ENCODE results near the gene PARN. TPM values are rescaled to one million over a fixed set of nuclear protein-coding genes. Genes with fewer than 3 reads are reported as not detected.

PARN gene
- total and polyA plus RNA-seq, 9 of the 15 experiments (the other 6 are each of a cell fraction or from before 2014, with no cell fraction given) = 9.6 to 51.3 (median 40.4) TPM

DNA sequence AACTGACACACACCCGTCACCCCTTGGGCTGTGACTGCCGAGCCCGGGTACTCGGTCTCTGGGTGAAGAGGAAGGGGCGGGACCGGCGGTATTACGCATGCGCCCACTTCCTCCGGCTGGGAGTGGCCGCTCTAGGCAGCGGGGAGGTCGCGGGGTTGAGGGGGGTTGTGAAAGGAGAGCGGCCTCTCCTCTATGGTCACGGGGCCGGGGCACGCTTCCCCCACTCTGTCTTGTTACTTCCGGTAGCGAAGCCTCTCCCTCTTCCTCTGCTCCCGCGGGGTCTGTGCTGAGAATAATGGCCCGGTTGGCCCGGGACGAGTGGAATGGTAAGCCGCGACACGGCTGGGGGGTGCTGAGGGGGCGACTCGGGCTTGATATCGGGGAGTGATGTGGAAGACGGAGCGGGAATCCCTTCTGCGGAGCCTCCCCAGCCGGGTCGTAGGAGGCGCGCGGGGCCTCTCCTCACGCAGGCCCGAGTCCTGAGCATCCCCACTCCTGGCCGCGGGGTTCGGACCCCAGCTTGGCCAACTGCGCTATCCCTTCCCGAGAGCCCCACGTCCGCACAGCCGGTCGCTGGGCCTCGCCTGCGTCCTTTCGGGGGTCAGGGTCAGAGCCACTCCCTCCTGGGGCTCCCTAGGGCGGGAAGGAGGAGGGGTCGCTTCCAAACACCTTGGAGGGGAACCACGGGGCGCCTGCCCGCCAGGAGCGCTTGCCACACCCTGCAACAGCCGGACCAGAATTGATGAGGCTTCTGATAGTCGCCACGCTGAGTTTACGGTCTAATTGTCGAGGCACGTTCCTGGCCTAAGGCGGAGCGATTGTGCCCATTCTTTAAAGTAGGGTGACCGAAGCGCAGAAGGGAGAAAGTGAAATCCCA lies 2.9 kb upstream of the PARN start, which contains the start of gene BFAR:
Gene BFAR, plus strand, starts transcription at position 259 of the 877 bp plus-strand sequence. CDS start 11,396 bp downstream, outside the sequence.
- no peaks in the 10 kb centered on the region for H3K9me3 ChIP-seq (replicated peaks; ENCODE audit: control insufficient read depth, insufficient read depth, low read depth, low read length)
- WGBS (ENCODE audit: insufficient coverage, low coverage, missing lambda C conversion rate) = under 1% methylated on average over 41 of the region's 69 CpGs
- DNase-seq (ENCODE audit: extremely low read depth in 1 of 4, low spot score in 3 of 4) (peak; percentile 90 to 98 (median 93)), FAIRE-seq (peak; percentile 90), ATAC-seq (peak; percentile 84)
- H3K4me2 ChIP-seq (ENCODE audit: insufficient read depth, low read length) = peak within 1 kb of the TSS; percentile 88
- peak within 1 kb of the TSS; percentile 74 for H2AFZ ChIP-seq (ENCODE audit: low read depth, low read length)
- ChIA-PET CTCF (ENCODE audit: low intra/inter-chr PET ratio) (no interaction called here), POLR2A (interaction anchor here (0.8 to 1.3 kb wide), 7 partner anchors 9 to 355 kb away, joined by 3 to 7 read pairs (median 4); no protein-coding TSS in a partner anchor)
- H3K79me2 ChIP-seq (ENCODE audit: control insufficient read depth, insufficient read depth, low read length) = peaks cover 84% of the 10 kb centered on the region
- H3K4me3 ChIP-seq = peak within 1 kb of the TSS; percentile 87
- H3K27ac ChIP-seq (ENCODE audit: extremely low read depth, low read depth, low read length) = peak within 1 kb of the TSS; percentile 99
- H3K4me1 ChIP-seq (replicated peaks in 1 of 2; ENCODE audit: control insufficient read depth in 2 of 2, insufficient read depth in 2 of 2, low read length in 2 of 2) = peaks cover 26 to 32% of the 10 kb centered on the region in 2 experiments
- peaks cover 30% of the 10 kb centered on the region for H3K36me3 ChIP-seq (ENCODE audit: control insufficient read depth, insufficient read depth, low read length)
- H3K9me1 ChIP-seq (ENCODE audit: control insufficient read depth, insufficient read depth, low read length) = peaks cover 3% of the 10 kb centered on the region
- H3K27me3 ChIP-seq (ENCODE audit: control insufficient read depth in 2 of 2, insufficient read depth in 2 of 2, low read length in 2 of 2) = no peaks in the 10 kb centered on the region
- H3K9ac ChIP-seq (ENCODE audit: insufficient read depth in 1 of 2, low read depth in 2 of 2, low read length in 2 of 2) = peak within 1 kb of the TSS; percentile 93 to 95
- peaks cover 17% of the 10 kb centered on the region for H4K20me1 ChIP-seq (replicated peaks; ENCODE audit: control insufficient read depth, insufficient read depth, low read length)
- intact Hi-C loops (cut with micrococcal nuclease) (no loop called here), in situ Hi-C loops (cut with MboI) (loop anchor here (25.0 kb wide), 1 partner anchor 1879 kb away; no protein-coding TSS in a partner anchor)
- TSS peak; percentile 64 for BruUV-seq (replicated peaks)
- peak; percentile 84 to 88 for TF ChIP-seq NRF1 (conservative IDR thresholded peaks at IDR 0.05 in 1 of 2, IDR thresholded peaks at IDR 0.05 in 1 of 2)
- 0 out of 2 replicates have a peak, but pooled peaks have one; percentile 17 for TF ChIP-seq EGR1 (conservative IDR thresholded peaks at IDR 0.05)
- peak; percentile 78 for TF ChIP-seq ELF1 (tag; IDR thresholded peaks at IDR 0.05)
- TF ChIP-seq TRIM24 (IDR thresholded peaks at IDR 0.05) = peak in 1 of 2 experiments; percentile 39; a peak in 2 of 4 replicates
- TF ChIP-seq ETS2 (tag; IDR thresholded peaks at IDR 0.05; ENCODE audit: borderline replicate concordance, poor library complexity, severe bottlenecking) = no peak
- TF ChIP-seq WHSC1 (IDR thresholded peaks at IDR 0.05; ENCODE audit: low read length) = no peak
- peak; percentile 76 for TF ChIP-seq ATF7 (IDR thresholded peaks at IDR 0.05)
- 0 out of 2 replicates have a peak, but pooled peaks have one; percentile 9 for TF ChIP-seq JUN (IDR thresholded peaks at IDR 0.05; ENCODE audit: borderline replicate concordance, low read depth, low read length)
- TF ChIP-seq JUN (CRISPR knock-in tag; IDR thresholded peaks at IDR 0.05; ENCODE audit: borderline replicate concordance) = no peak
- TF ChIP-seq ATF1 (CRISPR knock-in tag; IDR thresholded peaks at IDR 0.05) = no peak
- TF ChIP-seq ATF1 (tag; IDR thresholded peaks at IDR 0.05) = 0 out of 2 replicates have a peak, but pooled peaks have one; percentile 50
- no peak for TF ChIP-seq SNRNP70 (optimal IDR thresholded peaks at IDR 0.05; ENCODE audit: low read depth, low read length)
- no peak for TF ChIP-seq DDX20 (tag; IDR thresholded peaks at IDR 0.05; ENCODE audit: low read depth)
- no peak for TF ChIP-seq XRCC4 (IDR thresholded peaks at IDR 0.05; ENCODE audit: extremely low read depth, insufficient read depth, insufficient read length)
- TF ChIP-seq, protein P1, sequence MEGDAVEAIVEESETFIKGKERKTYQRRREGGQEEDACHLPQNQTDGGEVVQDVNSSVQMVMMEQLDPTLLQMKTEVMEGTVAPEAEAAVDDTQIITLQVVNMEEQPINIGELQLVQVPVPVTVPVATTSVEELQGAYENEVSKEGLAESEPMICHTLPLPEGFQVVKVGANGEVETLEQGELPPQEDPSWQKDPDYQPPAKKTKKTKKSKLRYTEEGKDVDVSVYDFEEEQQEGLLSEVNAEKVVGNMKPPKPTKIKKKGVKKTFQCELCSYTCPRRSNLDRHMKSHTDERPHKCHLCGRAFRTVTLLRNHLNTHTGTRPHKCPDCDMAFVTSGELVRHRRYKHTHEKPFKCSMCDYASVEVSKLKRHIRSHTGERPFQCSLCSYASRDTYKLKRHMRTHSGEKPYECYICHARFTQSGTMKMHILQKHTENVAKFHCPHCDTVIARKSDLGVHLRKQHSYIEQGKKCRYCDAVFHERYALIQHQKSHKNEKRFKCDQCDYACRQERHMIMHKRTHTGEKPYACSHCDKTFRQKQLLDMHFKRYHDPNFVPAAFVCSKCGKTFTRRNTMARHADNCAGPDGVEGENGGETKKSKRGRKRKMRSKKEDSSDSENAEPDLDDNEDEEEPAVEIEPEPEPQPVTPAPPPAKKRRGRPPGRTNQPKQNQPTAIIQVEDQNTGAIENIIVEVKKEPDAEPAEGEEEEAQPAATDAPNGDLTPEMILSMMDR (IDR thresholded peaks at IDR 0.05 in 2 of 3, conservative IDR thresholded peaks at IDR 0.05 in 1 of 3; ENCODE audit: insufficient read depth in 2 of 3, low read depth in 1 of 3, low read length in 3 of 3) = no peak
- peak; percentile 94 for TF ChIP-seq GABPA (tag; conservative IDR thresholded peaks at IDR 0.05; ENCODE audit: low read depth)
- no peak for TF ChIP-seq GMEB1 (CRISPR knock-in tag; IDR thresholded peaks at IDR 0.05)
- no peak for TF ChIP-seq ZC3H8 (IDR thresholded peaks at IDR 0.05)

All from K562 (cell line).